ENCODE data around the gene NPIPB9. TPM values are rescaled to one million over a fixed set of nuclear protein-coding genes. Genes with fewer than 3 reads are reported as not detected.

NPIPB9 gene
- total RNA-seq = 0.96 and 2.5 TPM in 2 replicates

GRCh38 chr16:28751487-28751886, at the start of gene NPIPB9:
NPIPB9 (plus strand) TSS chr16:28751787.

GRCh38 chr16:28711220-28712083, 40.1 kb upstream of the NPIPB9 start, which contains the start of gene EIF3C:
EIF3C (plus strand) TSS chr16:28711464; CDS start chr16:28711687, 223 bp downstream.

Other genes with a start within 250 kb of the NPIPB9 start
- not detected in 2 replicates for gene IL27, start 245.0 kb upstream of the NPIPB9 start, total RNA-seq
- 4.6 and 7.9 TPM in 2 replicates for gene NUPR1, start 212.8 kb upstream of the NPIPB9 start, total RNA-seq
- gene SGF29, start 197.9 kb upstream of the NPIPB9 start, total RNA-seq = 6.2 and 7.1 TPM in 2 replicates
- 0.19 and 0.56 TPM in 2 replicates for gene SULT1A2, start 154.7 kb upstream of the NPIPB9 start, total RNA-seq
- 6.1 and 9.6 TPM in 2 replicates for gene SULT1A1, start 141.7 kb upstream of the NPIPB9 start, total RNA-seq
- gene NPIPB8, start 113.7 kb upstream of the NPIPB9 start, total RNA-seq = under 0.01 and 0.19 TPM in 2 replicates
- gene EIF3C, start 40.3 kb upstream of the NPIPB9 start, total RNA-seq = 65.1 and 158 TPM in 2 replicates
- gene ATXN2L, start 71.2 kb downstream of the NPIPB9 start, total RNA-seq = 22.0 and 25.5 TPM in 2 replicates
- 80.6 and 144 TPM in 2 replicates for gene TUFM, start 94.6 kb downstream of the NPIPB9 start, total RNA-seq
- 7.6 and 9.2 TPM in 2 replicates for gene SH2B1, start 112.1 kb downstream of the NPIPB9 start, total RNA-seq
- under 0.01 and 0.28 TPM in 2 replicates for gene ATP2A1, start 126.7 kb downstream of the NPIPB9 start, total RNA-seq
- gene RABEP2, start 173.5 kb downstream of the NPIPB9 start, total RNA-seq = 25.7 and 34.5 TPM in 2 replicates
- not detected in 2 replicates for gene CD19, start 180.2 kb downstream of the NPIPB9 start, total RNA-seq
- gene NFATC2IP, start 199.2 kb downstream of the NPIPB9 start, total RNA-seq = 13.8 and 17.3 TPM in 2 replicates
- gene SPNS1, start 223.0 kb downstream of the NPIPB9 start, total RNA-seq = 24.8 and 26.5 TPM in 2 replicates
- gene LAT, start 233.3 kb downstream of the NPIPB9 start, total RNA-seq = 0.28 and 0.77 TPM in 2 replicates